Epithelial cell of proximal tubule (primary cell): ENCODE measurements around the gene SKAP2. TPM values are rescaled to one million over a fixed set of nuclear protein-coding genes. Genes with fewer than 3 reads are reported as not detected.

Source experiments
- DNase-seq: peaks from one replicate; pipeline ENCODE4 v3.0.0-alpha.2; 2011; ENCODE audit warnings: low read depth
- H3K4me3 ChIP-seq: 2 replicates; pipeline ENCODE4 v1.5.1; 2011; ENCODE audit warnings: low read depth, mild to moderate bottlenecking, low read length
- total RNA-seq: library from RNA; depleted of rRNA; stranded (reverse); fragments of >200 nt; gene quantifications from 2 replicates; pipeline ENCODE4 v1.2.3, GENCODE V29; 2015
- TF ChIP-seq, protein P1 (sequence below): conservative IDR thresholded peaks from 2 replicates; pipeline ENCODE4 v1.5.1; 2012; ENCODE audit warnings: low read depth, mild to moderate bottlenecking, low read length

Gene SKAP2
- total RNA-seq, 1 donor from 2014 or later: 31.5 TPM

- peak overlapping the region; percentile 45 for H3K4me3 ChIP-seq
- DNase-seq: no peak
- TF ChIP-seq, protein P1, sequence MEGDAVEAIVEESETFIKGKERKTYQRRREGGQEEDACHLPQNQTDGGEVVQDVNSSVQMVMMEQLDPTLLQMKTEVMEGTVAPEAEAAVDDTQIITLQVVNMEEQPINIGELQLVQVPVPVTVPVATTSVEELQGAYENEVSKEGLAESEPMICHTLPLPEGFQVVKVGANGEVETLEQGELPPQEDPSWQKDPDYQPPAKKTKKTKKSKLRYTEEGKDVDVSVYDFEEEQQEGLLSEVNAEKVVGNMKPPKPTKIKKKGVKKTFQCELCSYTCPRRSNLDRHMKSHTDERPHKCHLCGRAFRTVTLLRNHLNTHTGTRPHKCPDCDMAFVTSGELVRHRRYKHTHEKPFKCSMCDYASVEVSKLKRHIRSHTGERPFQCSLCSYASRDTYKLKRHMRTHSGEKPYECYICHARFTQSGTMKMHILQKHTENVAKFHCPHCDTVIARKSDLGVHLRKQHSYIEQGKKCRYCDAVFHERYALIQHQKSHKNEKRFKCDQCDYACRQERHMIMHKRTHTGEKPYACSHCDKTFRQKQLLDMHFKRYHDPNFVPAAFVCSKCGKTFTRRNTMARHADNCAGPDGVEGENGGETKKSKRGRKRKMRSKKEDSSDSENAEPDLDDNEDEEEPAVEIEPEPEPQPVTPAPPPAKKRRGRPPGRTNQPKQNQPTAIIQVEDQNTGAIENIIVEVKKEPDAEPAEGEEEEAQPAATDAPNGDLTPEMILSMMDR: no peak
These were observed 6.1 kb downstream of the SKAP2 start for GRCh38 chr7:26858241-26858715.

GRCh38 chr7:26857506-26858240, 6.7 kb downstream of the SKAP2 start:
- TF ChIP-seq, protein P1: no peak
- peak overlapping the region; percentile 45 for H3K4me3 ChIP-seq
- no peak for DNase-seq

DNA sequence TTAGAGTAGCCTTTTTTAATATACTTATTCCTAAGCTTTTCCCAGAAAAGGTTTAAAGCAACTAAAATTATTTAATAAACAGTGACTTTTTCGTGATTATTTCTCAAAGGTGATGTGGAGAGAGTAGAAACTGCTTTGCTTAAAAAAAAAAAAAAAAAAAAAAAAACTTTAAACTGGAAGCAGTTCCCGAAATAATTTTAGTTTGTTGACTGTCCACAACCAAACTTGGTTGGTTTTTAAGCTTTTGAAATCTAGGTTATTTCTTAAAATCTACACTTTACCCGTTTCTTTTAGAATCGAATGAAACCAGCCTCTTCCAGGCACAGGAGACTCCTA, 7.3 kb downstream of the SKAP2 start:
- TF ChIP-seq, protein P1: no peak
- peak overlapping the region; percentile 45 for H3K4me3 ChIP-seq
- DNase-seq: no peak

- H3K4me3 ChIP-seq: peak overlapping the region; percentile 22
- no peak for DNase-seq
- TF ChIP-seq, protein P1: no peak
These were observed 8.0 kb downstream of the SKAP2 start for GRCh38 chr7:26856176-26856985.

DNA sequence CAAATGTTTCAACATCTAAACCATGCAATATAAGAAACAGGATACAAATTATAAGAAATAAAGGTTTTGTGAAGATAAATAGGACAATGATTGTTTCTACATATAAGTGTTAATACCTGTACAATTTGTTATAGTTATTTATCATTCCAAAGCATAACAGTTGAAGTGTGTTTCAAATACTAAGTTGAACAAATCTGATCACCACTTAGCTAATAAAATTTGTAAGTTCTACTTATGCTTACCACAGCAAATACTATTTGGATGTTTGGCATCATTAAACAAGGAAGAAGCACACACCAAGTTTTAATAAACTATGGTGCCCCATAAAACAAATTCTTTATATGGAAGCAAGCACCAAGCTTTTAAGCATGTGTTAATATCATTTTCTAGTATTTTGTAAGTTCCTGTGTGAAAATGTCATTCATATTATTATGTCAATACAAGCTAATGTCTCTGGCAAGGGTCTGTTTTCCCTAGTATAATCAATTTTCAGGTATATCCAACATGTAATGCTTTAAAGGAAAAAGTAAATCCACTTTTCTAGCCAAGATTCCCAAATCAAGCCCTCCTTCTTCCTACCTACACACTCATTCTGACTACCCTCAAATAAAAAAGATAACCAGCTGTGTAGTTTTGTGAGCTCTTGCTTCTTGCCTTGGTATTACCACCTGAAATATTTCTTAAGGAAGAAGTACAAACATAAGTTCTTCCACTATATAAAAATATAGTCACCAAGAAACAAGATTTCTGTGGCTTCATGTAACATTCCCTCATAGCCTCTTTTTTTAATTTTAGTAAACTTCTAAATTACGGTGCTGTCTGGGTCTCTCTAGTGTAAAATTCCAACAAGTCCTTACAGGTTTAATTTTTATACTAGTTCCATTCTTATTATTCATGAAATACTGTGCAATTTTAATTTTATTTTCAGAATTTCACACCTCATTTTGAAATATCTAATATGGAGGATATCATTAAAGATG, 9.2 kb downstream of the SKAP2 start:
- no peak for DNase-seq
- peak overlapping the region; percentile 2 for H3K4me3 ChIP-seq
- TF ChIP-seq, protein P1: no peak

GRCh38 chr7:26853788-26854393, 10.5 kb downstream of the SKAP2 start:
- H3K4me3 ChIP-seq: no peak overlapping the region
- DNase-seq: no peak
- TF ChIP-seq, protein P1: peak; percentile 66
